ENCODE measurements around the gene HMG20A.

Gene HMG20A

DNA sequence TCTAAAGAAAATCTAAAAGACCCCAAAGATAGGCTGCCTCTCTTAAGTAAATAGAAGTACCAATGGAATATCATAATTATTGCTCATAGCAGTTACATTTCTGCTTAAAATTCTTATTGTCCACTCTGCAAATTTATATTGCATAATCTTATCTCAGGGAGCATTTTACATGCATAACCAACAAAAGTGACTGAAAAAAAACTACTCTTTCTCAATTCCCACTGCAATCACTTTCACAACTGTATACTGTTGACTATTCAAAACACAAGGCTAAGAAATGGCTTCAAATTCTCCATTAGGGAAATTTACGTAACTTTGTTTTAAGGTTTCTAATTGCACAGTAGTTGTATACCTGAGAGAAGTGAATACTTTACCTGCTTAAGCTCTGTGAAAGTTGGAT lies 56.3 kb downstream of the HMG20A start:
- no peak for DNase-seq (ENCODE audit: low read depth in 2 of 2)

DNA sequence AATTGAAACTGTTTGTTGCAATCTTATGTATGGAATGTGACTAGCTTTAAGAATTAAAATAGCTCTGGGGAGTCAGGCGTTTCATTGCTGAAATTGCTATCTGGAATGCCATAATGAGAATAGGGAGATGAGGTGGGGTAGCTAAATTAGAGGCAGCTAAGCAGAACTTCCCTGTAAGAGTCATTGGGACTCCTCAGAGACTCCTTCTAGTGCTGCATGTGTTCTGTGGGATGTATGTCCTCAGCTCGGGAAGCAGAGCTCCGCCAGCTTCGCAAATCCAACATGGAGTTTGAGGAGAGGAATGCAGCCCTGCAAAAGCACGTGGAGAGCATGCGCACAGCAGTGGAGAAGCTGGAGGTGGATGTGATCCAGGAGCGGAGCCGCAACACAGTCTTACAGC lies 57.4 kb downstream of the HMG20A start:
- DNase-seq (ENCODE audit: low read depth in 2 of 2), result no peak

- DNase-seq (ENCODE audit: low read depth in 2 of 2), result no peak
These were observed 58.3 kb downstream of the HMG20A start for GRCh38 chr15:77479015-77479414.

DNA sequence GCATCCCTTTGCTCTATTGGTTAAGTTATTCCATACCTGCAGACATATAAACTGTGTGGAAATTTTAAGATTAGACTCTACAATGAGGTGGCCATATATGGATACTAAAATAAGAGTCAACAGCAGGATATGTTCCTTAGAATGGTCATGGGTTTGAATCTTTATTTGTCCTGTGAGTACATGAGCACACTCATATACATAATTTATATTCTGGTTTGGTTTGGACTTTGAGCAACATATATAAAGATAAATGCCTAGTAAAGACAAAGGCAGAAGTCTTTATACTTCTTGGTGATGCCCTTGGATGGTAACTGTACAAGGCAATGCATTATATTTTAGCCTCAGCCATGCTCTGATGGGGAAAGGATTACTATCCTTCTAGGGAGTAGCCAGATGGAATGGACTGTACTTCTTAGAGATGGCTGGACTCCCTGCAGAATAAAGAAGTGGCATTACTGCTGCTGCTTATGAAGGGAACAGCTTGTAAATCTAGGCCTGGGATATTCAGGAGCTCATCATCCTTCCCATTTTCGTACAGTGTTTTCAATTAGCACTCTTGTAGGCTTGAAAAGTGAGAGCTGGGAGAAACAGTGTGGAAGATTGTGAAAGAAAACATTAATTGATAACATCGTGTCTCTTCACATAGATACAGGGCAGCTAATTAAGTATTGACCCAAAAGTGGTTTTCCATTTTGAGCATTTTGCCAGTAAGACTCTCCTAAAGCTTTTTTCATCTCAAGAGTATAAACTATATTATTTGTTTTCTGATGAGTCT lies 60.4 kb downstream of the HMG20A start:
- DNase-seq (ENCODE audit: low read depth in 2 of 2), result no peak

- DNase-seq (ENCODE audit: low read depth in 2 of 2), result no peak
These were observed 61.0 kb downstream of the HMG20A start for GRCh38 chr15:77481670-77482069.

- no peak for DNase-seq (ENCODE audit: low read depth in 2 of 2)
These were observed 61.9 kb downstream of the HMG20A start for GRCh38 chr15:77482570-77482969.

DNA sequence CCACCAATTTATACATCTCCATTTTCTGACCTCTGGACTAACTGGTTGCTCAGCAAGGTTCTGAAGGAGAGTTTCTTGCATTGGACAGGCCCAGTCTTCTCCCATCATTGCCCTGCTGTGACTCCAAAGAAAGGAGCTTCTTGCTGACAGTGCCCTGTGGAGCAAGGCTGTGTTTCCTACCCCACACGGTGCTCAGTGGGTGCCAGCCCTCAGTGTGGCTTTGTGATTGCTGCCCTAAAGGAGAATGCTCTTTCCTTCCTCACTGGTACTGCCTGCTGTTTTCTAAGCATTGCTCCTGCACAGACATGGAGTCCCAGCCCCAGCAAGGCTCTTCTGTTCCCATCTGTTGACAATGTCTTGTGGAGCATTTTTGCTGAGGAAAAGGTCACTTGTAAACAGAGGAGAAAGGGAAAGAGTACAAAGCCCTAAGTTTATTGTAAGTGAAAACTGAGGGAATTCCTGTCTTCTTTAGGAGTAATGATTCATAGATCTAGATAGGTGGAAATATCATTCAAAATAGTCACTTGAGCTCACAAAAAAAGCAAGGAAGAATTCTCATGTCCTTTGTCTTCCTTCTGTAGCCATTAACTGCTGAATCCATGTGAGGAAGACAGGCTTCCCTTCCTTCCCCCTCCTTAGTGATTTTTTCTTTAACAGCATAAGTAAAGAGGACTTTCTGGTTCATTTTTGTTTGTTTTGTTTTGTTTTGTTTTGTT lies 62.9 kb downstream of the HMG20A start:
- DNase-seq (ENCODE audit: low read depth in 2 of 2), result no peak

GRCh38 chr15:77484994-77485393 lies 64.3 kb downstream of the HMG20A start:
- DNase-seq (ENCODE audit: low read depth in 2 of 2), result no peak

- DNase-seq (ENCODE audit: low read depth in 2 of 2), result no peak
These were observed 66.1 kb downstream of the HMG20A start for GRCh38 chr15:77486542-77487468.

GRCh38 chr15:77487469-77487842 lies 66.8 kb downstream of the HMG20A start:
- no peak for DNase-seq (ENCODE audit: low read depth in 2 of 2)

GRCh38 chr15:77487888-77488287 lies 67.2 kb downstream of the HMG20A start:
- DNase-seq (ENCODE audit: low read depth in 2 of 2), result no peak

DNA sequence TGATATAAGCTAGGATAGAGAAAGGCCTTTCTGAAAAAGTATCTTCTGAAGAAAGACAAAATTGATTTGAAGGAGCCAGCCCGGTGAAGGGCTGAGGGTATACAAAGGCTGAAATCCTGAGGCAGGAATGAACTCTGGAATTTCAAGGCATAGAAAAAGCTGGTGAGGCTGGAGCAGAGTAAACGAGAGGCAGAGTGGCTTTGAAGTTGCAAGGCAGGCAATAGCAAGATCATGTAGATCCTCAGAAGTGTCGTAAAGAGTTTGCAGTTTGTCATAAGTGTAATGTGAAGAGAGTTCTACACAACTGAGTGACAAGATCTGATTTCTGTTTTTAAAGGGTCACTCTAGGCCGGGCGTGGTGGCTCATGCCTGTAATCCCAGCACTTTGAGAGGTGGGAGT lies 69.0 kb downstream of the HMG20A start:
- DNase-seq (ENCODE audit: low read depth in 2 of 2), result no peak

DNA sequence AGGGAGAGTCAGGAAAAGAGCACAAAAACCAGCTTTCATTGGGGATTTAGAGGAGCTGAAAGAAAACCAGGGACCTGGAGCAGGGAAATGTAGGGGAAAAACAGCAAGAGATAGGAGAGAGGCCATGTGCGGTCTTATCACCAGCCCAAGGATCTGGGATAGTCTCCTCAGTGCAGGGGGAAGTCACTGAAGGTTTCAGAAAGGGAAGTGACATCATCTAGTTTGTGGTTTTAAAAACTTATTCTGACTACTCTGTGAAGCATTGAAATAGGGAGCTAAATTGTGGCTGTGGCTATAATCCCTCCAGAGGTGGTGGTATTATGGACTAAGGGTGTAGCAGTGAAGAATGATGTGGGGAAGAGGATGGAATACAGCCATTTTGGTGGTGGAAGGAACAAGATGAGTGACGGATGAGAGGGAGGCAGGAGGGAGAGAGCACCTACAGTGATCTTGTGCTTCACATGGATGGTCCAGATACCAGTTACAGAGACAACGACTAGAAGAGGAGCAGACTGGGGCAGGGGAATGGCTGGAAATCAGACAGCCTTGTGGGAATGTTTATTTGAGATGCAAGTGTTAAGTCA lies 72.7 kb downstream of the HMG20A start:
- DNase-seq (ENCODE audit: low read depth in 2 of 2), result no peak

GRCh38 chr15:77494073-77494867 lies 73.6 kb downstream of the HMG20A start:
- DNase-seq (ENCODE audit: low read depth in 2 of 2), result no peak

GRCh38 chr15:77494964-77495363 lies 74.3 kb downstream of the HMG20A start:
- DNase-seq (ENCODE audit: low read depth in 2 of 2), result no peak

- no peak for DNase-seq (ENCODE audit: low read depth in 2 of 2)
These were observed 75.3 kb downstream of the HMG20A start for GRCh38 chr15:77495838-77496596.

GRCh38 chr15:77496715-77497109 lies 76.0 kb downstream of the HMG20A start:
- DNase-seq (ENCODE audit: low read depth in 2 of 2), result peak; percentile 39 to 41

DNA sequence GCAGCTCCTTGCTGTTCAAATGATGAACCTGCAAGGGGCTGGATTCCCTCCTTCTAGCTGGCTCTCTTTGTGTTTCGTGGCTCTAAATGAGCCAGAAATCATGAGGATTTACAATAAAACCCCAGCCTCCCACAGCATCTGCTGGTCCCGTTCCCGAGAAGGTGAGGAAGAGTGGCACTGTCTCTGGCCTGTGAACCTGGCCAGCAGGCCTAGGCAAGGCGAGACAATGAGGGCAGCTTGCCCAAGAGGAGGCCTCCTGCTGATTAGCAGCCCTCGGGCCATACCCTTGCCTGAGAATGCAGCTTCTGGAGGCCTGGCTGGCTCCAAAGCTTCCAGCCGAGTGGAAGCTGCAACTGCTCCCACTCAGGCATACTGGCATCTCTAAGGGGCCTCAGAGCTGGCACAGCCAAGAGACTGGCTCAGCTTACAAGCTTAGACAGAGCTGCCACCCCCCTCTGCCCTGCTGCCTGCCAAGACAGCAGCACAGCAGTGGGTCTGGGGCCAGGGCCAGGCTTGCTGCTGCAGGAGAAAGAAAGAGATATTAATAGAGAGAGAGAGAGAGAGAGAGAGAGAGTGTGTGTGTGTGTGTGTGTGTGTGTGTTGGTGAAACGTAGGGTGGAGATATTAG lies 76.5 kb downstream of the HMG20A start:
- DNase-seq (ENCODE audit: low read depth in 2 of 2), result no peak

GRCh38 chr15:77497942-77498361 lies 77.3 kb downstream of the HMG20A start:
- DNase-seq (ENCODE audit: low read depth in 2 of 2), result no peak

Data from stimulated activated CD8-positive, alpha-beta memory T cell treated with anti-CD3 and anti-CD28 coated beads, Interleukin-15, amount 100 ng/mL, for 4 hours (primary cell).